Mucosa of descending colon (tissue), 3 donors: ENCODE results near the gene LHFPL3. TPM values are rescaled to one million over a fixed set of nuclear protein-coding genes. Genes with fewer than 3 reads are reported as not detected.
A peak's percentile ranks its signal among the peaks of the same experiment; 100 is the strongest.

Experiments used
- ATAC-seq: fragments of 200-7000 bp; cut with Tn5 transposase; one replicate; pipeline ENCODE4 v1.9.1; 2020; ENCODE audit warnings: mild to moderate bottlenecking, moderate library complexity
- DNase-seq, 3 donors: peaks; one replicate each; pipeline ENCODE4 v3.0.0-alpha.2; 2020
- H3K36me3 ChIP-seq: fragments of 200-600 bp; one replicate; pipeline ENCODE4 v1.8.0; 2021; ENCODE audit warnings: low read depth, mild to moderate bottlenecking
- H3K4me1 ChIP-seq: fragments of 200-600 bp; one replicate; pipeline ENCODE4 v1.8.0; 2021; ENCODE audit warnings: low read depth, mild to moderate bottlenecking
- H3K4me3 ChIP-seq: fragments of 200-600 bp; one replicate; pipeline ENCODE4 v1.8.0; 2021; ENCODE audit warnings: mild to moderate bottlenecking
- H3K9me3 ChIP-seq: fragments of 200-600 bp; one replicate; pipeline ENCODE4 v1.8.0; 2021; ENCODE audit warnings: mild to moderate bottlenecking
- CTCF ChIP-seq: fragments of 200-600 bp; IDR thresholded peaks from one replicate; pipeline ENCODE4 v1.8.0; 2022; ENCODE audit warnings: antibody characterized with exemption, mild to moderate bottlenecking
- intact Hi-C, 2 donors: fragments of 100-400 bp; cut with DNase I in 1 of 2; cut with micrococcal nuclease in 1 of 2; formaldehyde crosslinking; loops; one replicate each; pipeline versions ENCODE4 v1.11.0 to v1.11.1; 2022; cut with DNase I, micrococcal nuclease
- total RNA-seq, 3 donors: library from RNA; stranded (reverse); fragmentation: NEBNext Ultra II Directional in 2 of 3; extraction: Animal tissue kit (Norgen Biotek cat#: 25700) in 2 of 3; gene quantifications; one replicate each; pipeline versions ENCODE4 v1.2.1 to v1.2.4, GENCODE V29; 2021 to 2023
- donor health status: DM: no; HTN: no; CAD: no; lungs with moderate emphysema.
- donor health status: DM: no; HTN: no; CAD: no.
- donor health status: DM: no; HTN: yes; CAD: no.

Gene LHFPL3
- total RNA-seq, 3 donors from 2014 or later, result 0.26 to 0.57 (median 0.31) TPM

DNA sequence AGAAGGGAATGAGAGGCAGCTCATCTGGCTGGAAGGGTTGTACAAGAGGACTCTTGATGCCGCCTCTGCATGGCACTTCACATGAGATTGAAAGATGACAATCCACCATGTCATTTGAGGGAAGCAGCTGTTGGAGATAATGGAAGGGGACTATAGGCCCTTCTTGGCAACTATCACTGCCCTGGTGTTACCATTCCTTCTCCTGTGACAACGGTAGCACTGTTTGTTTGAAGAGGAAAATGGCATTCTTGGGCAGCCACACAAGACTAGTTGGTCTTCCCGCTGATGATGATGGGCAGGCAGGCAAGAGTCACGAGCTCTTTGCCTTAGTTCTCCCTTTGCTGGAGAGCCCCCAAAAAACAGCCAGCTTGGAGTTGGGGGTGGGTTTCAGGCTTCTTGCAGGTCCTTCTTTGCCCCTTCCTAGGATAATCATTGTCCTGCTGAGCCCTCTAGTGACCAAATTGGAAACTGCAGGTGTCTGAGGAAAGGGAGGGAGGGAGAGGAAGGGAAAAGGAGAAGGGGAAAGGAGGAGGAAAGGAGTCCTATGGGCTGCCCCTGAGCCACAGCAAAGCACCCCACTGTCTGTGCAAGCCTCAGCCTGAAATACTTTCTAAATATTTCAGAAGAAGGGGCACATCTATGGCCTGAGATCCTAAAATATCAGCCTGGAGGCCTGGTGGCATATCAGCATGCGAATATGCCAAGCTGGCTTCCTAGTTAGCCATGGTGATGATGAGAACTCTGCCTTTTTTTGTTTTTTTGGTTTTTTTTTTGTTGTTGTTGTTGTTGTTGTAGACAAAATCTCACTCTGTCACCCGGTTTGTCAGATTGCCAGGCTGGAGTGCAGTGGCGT is 520.0 kb downstream of the LHFPL3 start:
- TF ChIP-seq CTCF, result peak; percentile 67
- Histone ChIP-seq H3K36me3 (no peaks in the 10 kb centered on the region), H3K9me3 (no peaks in the 10 kb centered on the region), H3K4me3 (no peak overlapping the region), H3K4me1 (no peaks in the 10 kb centered on the region)
- DNase-seq (peak in 1 of 3 donors; percentile 78), ATAC-seq (peak; percentile 66)
- intact Hi-C loops, result loop anchor here in 1 of 2 donors (5.0 kb wide), 1 partner anchor 616 kb away; no protein-coding TSS in a partner anchor

DNA sequence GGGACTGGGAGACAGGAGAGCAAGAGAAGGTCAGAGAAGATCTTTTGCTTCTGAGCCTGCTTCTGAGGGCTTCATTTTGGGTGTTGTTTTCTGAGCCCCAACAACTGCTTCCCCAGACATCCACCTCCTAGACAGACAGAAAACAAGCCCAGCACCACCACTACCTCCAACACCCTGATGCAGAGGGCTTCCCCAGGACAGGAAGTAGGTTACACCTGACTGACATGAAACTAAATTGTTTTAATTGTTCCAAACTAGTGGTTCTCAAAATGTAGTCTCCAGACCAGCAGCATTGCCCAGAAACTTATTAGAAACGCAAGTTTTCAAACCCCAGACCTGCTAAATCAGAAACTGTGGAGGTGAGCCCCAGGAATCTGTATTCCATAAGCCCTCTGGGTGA is 522.0 kb downstream of the LHFPL3 start:
- intact Hi-C loops, result no loop called here
- no peak for TF ChIP-seq CTCF
- DNase-seq, result no peak
- H3K4me3 ChIP-seq, result no peak overlapping the region
- no peaks in the 10 kb centered on the region for H3K4me1 ChIP-seq
- ATAC-seq, result no peak
- H3K9me3 ChIP-seq, result no peaks in the 10 kb centered on the region
- H3K36me3 ChIP-seq, result no peaks in the 10 kb centered on the region

DNA sequence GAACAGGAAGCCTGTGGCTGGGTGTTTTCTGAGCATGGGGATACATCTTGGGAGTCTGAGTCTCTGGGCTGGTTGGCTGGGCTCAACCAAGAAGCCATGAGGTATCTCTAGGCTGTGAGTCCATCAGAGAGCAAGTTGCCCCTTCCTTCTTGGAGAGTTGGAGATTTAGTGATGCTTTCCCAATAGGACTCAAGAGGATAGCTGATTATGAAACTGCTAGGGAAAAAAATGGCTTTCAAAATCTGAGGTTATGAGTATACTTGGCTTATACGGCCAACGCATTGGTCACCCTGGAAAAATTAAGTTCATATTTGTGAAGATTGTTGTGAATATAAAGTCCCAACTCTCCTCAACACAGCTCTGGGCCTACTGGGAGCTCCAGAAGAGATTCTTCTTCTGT is 522.9 kb downstream of the LHFPL3 start:
- ATAC-seq (no peak), DNase-seq (no peak)
- intact Hi-C loops, result no loop called here
- Histone ChIP-seq H3K9me3 (no peaks in the 10 kb centered on the region), H3K4me1 (no peaks in the 10 kb centered on the region), H3K4me3 (no peak overlapping the region), H3K36me3 (no peaks in the 10 kb centered on the region)
- TF ChIP-seq CTCF, result no peak

DNA sequence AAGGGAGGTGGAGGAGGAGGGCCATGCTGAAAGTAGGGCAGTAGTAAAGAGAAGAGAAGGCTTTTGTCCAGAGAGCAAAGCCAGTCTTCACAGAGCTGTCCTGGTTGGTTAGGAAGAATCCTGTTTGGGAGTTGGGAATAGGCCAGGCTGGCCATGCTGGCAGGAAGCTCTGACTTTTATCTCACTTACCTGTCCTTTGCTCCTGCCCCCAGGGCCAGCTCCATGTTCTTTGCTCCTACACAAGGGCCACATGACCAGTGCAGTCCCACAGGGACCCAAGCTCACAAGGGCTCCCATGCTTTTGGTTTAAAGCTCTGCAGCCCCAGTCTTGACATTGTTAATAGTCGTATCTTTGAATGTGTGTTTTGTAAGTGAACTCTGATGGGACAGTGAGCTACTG is 524.0 kb downstream of the LHFPL3 start:
- Histone ChIP-seq H3K4me1 (no peaks in the 10 kb centered on the region), H3K36me3 (no peaks in the 10 kb centered on the region), H3K4me3 (no peak overlapping the region), H3K9me3 (no peaks in the 10 kb centered on the region)
- ATAC-seq (no peak), DNase-seq (no peak)
- no peak for TF ChIP-seq CTCF
- intact Hi-C loops, result no loop called here

DNA sequence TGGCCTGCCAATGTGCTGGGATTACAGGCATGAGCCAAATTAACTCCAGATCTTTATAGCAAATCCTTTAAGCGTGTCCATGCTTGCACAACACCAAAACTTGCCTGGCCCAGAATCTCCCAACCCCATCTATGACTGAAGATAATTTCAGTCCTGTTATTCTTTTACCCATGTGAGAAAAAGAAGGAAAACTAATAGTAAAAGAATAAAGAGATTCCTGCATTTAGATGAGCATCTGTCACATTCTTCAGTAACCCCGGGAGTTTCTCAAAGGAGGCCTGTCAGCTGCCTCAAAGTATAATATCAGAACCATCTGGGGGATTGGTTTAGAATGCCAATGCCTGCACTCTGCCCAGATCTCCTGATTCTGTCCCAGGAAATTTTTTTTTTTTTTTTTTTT is 527.5 kb downstream of the LHFPL3 start:
- Histone ChIP-seq H3K9me3 (no peaks in the 10 kb centered on the region), H3K4me1 (no peaks in the 10 kb centered on the region), H3K36me3 (no peaks in the 10 kb centered on the region), H3K4me3 (no peak overlapping the region)
- intact Hi-C loops, result no loop called here
- no peak for DNase-seq
- ATAC-seq, result no peak
- TF ChIP-seq CTCF, result no peak
